Neural cell (in vitro differentiated cells): ENCODE data around the gene GNAT2. TPM values are rescaled to one million over a fixed set of nuclear protein-coding genes. Genes with fewer than 3 reads are reported as not detected.

Experiments
- H2AFZ ChIP-seq: fragments of 200-600, 300-800 bp; sonication (generic), shearing (Covaris generic); 2 replicates; pipeline ENCODE4 v1.6.0; 2014; ENCODE audit warnings: low read depth, mild to moderate bottlenecking, antibody characterized with exemption, low read length, moderate library complexity
- H3F3A ChIP-seq: fragments of 200-600 bp; shearing (Covaris generic); 2 replicates; pipeline ENCODE4 v1.6.1; 2016; ENCODE audit warnings: mild to moderate bottlenecking, moderate library complexity, mixed read lengths, antibody characterized with exemption, low read length; ENCODE audit not compliant: insufficient read depth, poor library complexity, severe bottlenecking
- H3K27ac ChIP-seq: fragments of 200-600, 300-800 bp; sonication (generic), shearing (Covaris generic); 2 replicates; pipeline ENCODE4 v1.5.1; 2014; ENCODE audit warnings: mild to moderate bottlenecking, low read length, moderate library complexity
- H3K27me3 ChIP-seq: fragments of 300-800, 200-600 bp; sonication (generic), shearing (Covaris generic); 2 replicates; pipeline ENCODE4 v1.6.0; 2014; ENCODE audit warnings: mild to moderate bottlenecking, low read depth, low read length, moderate library complexity; ENCODE audit not compliant: insufficient read depth
- H3K36me3 ChIP-seq: fragments of 300-800, 200-600 bp; sonication (generic), shearing (Covaris generic); 2 replicates; pipeline ENCODE4 v1.5.1; 2014; ENCODE audit warnings: mild to moderate bottlenecking, antibody characterized with exemption, low read length, moderate library complexity; ENCODE audit not compliant: insufficient read depth
- H3K4me2 ChIP-seq: fragments of 300-800, 200-600 bp; sonication (generic), shearing (Covaris generic); 2 replicates; pipeline ENCODE4 v1.6.0; 2014; ENCODE audit warnings: mild to moderate bottlenecking, low read length
- H3K4me3 ChIP-seq: fragments of 300-800, 200-600 bp; sonication (generic), shearing (Covaris generic); 2 replicates; pipeline ENCODE4 v1.5.1; 2014; ENCODE audit warnings: mild to moderate bottlenecking, low read length, moderate library complexity
- H3K79me2 ChIP-seq: fragments of 200-600 bp; shearing (Covaris generic); replicated peaks from 2 replicates; pipeline ENCODE4 v1.6.0; 2014; ENCODE audit warnings: mild to moderate bottlenecking, low read length, moderate library complexity; ENCODE audit not compliant: insufficient read depth
- H3K9ac ChIP-seq: fragments of 300-800, 200-600 bp; sonication (generic), shearing (Covaris generic); 2 replicates; pipeline ENCODE4 v1.6.1; 2016; ENCODE audit warnings: mild to moderate bottlenecking, low read length, mixed read lengths
- H3K9me2 ChIP-seq: fragments of 200-600 bp; shearing (Covaris generic); 2 replicates; pipeline ENCODE4 v1.6.1; 2016; ENCODE audit warnings: mild to moderate bottlenecking, low read length, mixed read lengths; ENCODE audit not compliant: insufficient read depth
- H3K9me3 ChIP-seq: fragments of 200-600, 300-800 bp; sonication (generic), shearing (Covaris generic); 2 replicates; pipeline ENCODE4 v1.6.1; 2016; ENCODE audit warnings: mild to moderate bottlenecking, mixed run types, low read length, moderate library complexity, mixed read lengths
- H4K20me1 ChIP-seq: fragments of 200-600 bp; shearing (Covaris generic); 2 replicates; pipeline ENCODE4 v1.6.1; 2016; ENCODE audit warnings: mild to moderate bottlenecking, mixed run types; ENCODE audit not compliant: insufficient read depth
- CTCF ChIP-seq: fragments of 450-650 bp; IDR thresholded peaks from 2 replicates; pipeline ENCODE4 v1.5.1; 2014; ENCODE audit warnings: antibody characterized with exemption, mild to moderate bottlenecking, moderate library complexity; ENCODE audit not compliant: poor library complexity, severe bottlenecking
- EP300 ChIP-seq: fragments of 450-650 bp; conservative IDR thresholded peaks from 2 replicates; pipeline ENCODE4 v1.6.1; 2014; ENCODE audit warnings: antibody characterized with exemption, mild to moderate bottlenecking, moderate library complexity; ENCODE audit not compliant: poor library complexity, severe bottlenecking
- EZH2 ChIP-seq: fragments of 200-600, 300-800 bp; shearing (Covaris generic), sonication (generic); IDR thresholded peaks from 2 replicates; pipeline ENCODE4 v1.6.1; 2014; ENCODE audit warnings: antibody characterized with exemption, low read length, borderline replicate concordance, mild to moderate bottlenecking; ENCODE audit not compliant: insufficient read depth, poor library complexity, severe bottlenecking
- MXI1 ChIP-seq: fragments of 450-650 bp; conservative IDR thresholded peaks from 2 replicates; pipeline ENCODE4 v1.6.1; 2014; ENCODE audit warnings: antibody characterized with exemption, mild to moderate bottlenecking; ENCODE audit not compliant: poor library complexity, severe bottlenecking
- POLR2AphosphoS5 ChIP-seq: IDR thresholded peaks from 2 replicates; pipeline ENCODE4 v1.6.1; 2012
- RAD21 ChIP-seq: fragments of 450-650 bp; conservative IDR thresholded peaks from 2 replicates; pipeline ENCODE4 v1.6.1; 2014; ENCODE audit warnings: antibody characterized with exemption, mild to moderate bottlenecking, moderate library complexity
- REST ChIP-seq: IDR thresholded peaks from 2 replicates; pipeline ENCODE4 v1.6.1; 2012; ENCODE audit warnings: borderline replicate concordance
- SMC3 ChIP-seq: fragments of 450-650 bp; conservative IDR thresholded peaks from 2 replicates; pipeline ENCODE4 v1.6.1; 2014; ENCODE audit warnings: antibody characterized with exemption, mild to moderate bottlenecking, moderate library complexity; ENCODE audit not compliant: poor library complexity
- TAF1 ChIP-seq: IDR thresholded peaks from 2 replicates; pipeline ENCODE4 v1.6.1; 2012; ENCODE audit warnings: low read depth
- polyA plus RNA-seq: library from polyadenylated mRNA; depleted of rRNA; stranded (reverse); fragments of >200 nt; gene quantifications from 2 replicates; pipeline ENCODE4 v1.2.3, GENCODE V29; 2014

The GNAT2 gene
- polyA plus RNA-seq, 1 donor from 2014 or later, result 1.5 TPM

- no peak for TF ChIP-seq CTCF
Observed at GRCh38 chr1:109598156-109598555, 21.3 kb downstream of the GNAT2 start (continued).

GRCh38 chr1:109595531-109595930 lies 23.9 kb downstream of the GNAT2 start:
- Histone ChIP-seq H2AFZ (no peak overlapping the region), H4K20me1 (no peaks in the 10 kb centered on the region), H3F3A (no peaks in the 10 kb centered on the region), H3K27ac (no peak overlapping the region), H3K9me2 (no peaks in the 10 kb centered on the region), H3K9ac (no peak overlapping the region), H3K9me3 (no peaks in the 10 kb centered on the region), H3K79me2 (no peaks in the 10 kb centered on the region), H3K4me2 (no peak overlapping the region), H3K4me3 (no peak overlapping the region), H3K27me3 (no peaks in the 10 kb centered on the region), H3K36me3 (peaks cover 7% of the 10 kb centered on the region)
- no peak for TF ChIP-seq CTCF
- TF ChIP-seq REST, result no peak
- no peak for TF ChIP-seq RAD21
- TF ChIP-seq SMC3, result no peak
- no peak for TF ChIP-seq MXI1
- TF ChIP-seq EP300, result no peak
- no peak for TF ChIP-seq TAF1
- TF ChIP-seq EZH2, result no peak
- TF ChIP-seq POLR2AphosphoS5, result no peak

GRCh38 chr1:109592916-109593315 lies 26.5 kb downstream of the GNAT2 start:
- Histone ChIP-seq H3K27ac (no peak overlapping the region), H3K9me3 (no peaks in the 10 kb centered on the region), H3K36me3 (peaks cover 13% of the 10 kb centered on the region), H3K4me3 (no peak overlapping the region), H3K27me3 (no peaks in the 10 kb centered on the region), H3K9ac (no peak overlapping the region), H4K20me1 (no peaks in the 10 kb centered on the region), H3K4me2 (no peak overlapping the region), H3K9me2 (no peaks in the 10 kb centered on the region), H3F3A (no peaks in the 10 kb centered on the region), H3K79me2 (no peaks in the 10 kb centered on the region), H2AFZ (no peak overlapping the region)
- TF ChIP-seq TAF1 (no peak), SMC3 (no peak)
